ENCODE measurements around the gene PEX16. TPM values are rescaled to one million over a fixed set of nuclear protein-coding genes. Genes with fewer than 3 reads are reported as not detected.

The PEX16 gene
- total RNA-seq, 4 donors from 2014 or later = 28.5 to 41.2 (median 29.5) TPM

DNA sequence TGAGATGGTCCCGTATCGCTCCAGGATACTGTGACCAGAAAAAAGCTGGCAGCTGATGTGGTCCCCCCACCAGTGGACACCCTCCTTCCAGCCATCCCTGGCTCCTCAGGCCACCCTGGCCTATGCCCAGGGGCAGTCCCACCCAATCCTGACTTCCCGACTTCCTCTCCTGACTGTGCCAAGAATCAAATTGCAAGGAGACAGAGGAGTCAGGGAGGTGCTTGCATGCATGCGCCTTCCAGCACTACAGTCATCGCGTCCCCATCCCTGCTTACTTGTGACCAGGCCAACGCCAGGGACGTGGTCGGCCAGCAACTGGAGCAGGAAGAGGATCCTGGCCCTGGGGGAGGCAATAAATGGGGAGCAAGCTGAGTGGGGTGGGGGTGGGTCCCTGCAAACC, 7.1 kb downstream of the PEX16 start:
- Histone ChIP-seq H3K4me1 (no peaks in the 10 kb centered on the region), H3K27me3 (no peaks in the 10 kb centered on the region), H3K27ac (no peak overlapping the region), H3K4me3 (replicated peaks in 1 of 3) (no peak overlapping the region), H3K9me3 (no peaks in the 10 kb centered on the region), H3K36me3 (peaks cover 25 to 38% of the 10 kb centered on the region in 2 donors)
- 88 to 91% methylated on average over 6 to 9 of the region's 9 CpGs for WGBS, 2 donors
- intact Hi-C loops (cut with DNase I) = loop anchor here (10.0 kb wide), 1 partner anchor 106 kb away; the partner anchor contains the start of gene SLC35C1
- no peak for DNase-seq
- TF ChIP-seq POLR2A (IDR thresholded peaks at IDR 0.05) = no peak
- TF ChIP-seq, protein P1, sequence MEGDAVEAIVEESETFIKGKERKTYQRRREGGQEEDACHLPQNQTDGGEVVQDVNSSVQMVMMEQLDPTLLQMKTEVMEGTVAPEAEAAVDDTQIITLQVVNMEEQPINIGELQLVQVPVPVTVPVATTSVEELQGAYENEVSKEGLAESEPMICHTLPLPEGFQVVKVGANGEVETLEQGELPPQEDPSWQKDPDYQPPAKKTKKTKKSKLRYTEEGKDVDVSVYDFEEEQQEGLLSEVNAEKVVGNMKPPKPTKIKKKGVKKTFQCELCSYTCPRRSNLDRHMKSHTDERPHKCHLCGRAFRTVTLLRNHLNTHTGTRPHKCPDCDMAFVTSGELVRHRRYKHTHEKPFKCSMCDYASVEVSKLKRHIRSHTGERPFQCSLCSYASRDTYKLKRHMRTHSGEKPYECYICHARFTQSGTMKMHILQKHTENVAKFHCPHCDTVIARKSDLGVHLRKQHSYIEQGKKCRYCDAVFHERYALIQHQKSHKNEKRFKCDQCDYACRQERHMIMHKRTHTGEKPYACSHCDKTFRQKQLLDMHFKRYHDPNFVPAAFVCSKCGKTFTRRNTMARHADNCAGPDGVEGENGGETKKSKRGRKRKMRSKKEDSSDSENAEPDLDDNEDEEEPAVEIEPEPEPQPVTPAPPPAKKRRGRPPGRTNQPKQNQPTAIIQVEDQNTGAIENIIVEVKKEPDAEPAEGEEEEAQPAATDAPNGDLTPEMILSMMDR (IDR thresholded peaks at IDR 0.05) = no peak

DNA sequence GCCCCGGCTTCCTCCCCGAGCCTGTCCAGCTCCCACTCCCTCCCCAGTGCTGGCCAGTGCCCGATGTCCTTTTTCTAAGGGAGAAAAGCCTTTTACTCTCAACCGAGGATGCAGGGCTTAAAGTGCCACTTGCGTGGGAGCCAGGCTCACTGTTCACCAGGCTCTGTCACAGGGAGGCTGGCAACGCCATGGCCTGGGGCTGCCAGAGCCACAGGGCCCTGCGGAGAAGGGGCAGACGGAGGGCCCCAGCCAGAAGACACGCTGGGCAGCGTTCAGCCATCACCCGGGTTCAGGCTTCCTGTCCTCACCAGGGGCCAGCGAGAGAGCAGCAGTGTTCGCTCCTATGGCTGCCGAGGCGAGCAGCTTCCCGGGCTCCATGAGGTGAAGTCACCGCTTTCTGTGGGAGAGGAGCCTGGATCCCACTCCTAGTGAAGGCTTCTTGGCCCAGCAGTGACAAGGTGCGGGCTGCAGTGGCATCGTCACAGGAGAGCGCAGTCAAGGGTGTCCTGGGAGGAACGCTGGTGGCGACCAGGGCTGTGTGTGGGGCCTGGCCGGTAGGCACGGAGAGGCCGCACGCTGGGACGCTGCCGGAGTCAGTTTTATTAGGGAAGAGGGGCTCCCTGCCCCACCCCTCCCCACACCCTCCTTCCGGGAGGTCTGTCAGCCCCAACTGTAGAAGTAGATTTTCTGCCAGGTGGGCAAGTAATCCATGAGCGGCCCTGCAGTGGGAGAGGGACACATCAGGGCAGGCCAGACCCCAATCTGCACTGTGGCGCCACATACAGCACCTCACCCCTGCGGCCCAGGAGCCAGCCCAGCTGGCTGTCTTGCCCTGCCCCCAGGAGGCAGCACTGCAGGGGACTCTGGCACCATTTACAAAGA, 7.8 kb downstream of the PEX16 start:
- Histone ChIP-seq H3K27me3 (no peaks in the 10 kb centered on the region), H3K27ac (no peak overlapping the region), H3K9me3 (no peaks in the 10 kb centered on the region), H3K4me3 (replicated peaks in 1 of 3) (no peak overlapping the region), H3K4me1 (no peaks in the 10 kb centered on the region), H3K36me3 (peaks cover 25 to 38% of the 10 kb centered on the region in 2 donors)
- 88 to 90% methylated on average over 17 to 27 of the region's 32 CpGs for WGBS, 2 donors
- intact Hi-C loops (cut with DNase I) = loop anchor here (10.0 kb wide), 1 partner anchor 105 kb away; the partner anchor contains the start of gene SLC35C1
- TF ChIP-seq POLR2A (IDR thresholded peaks at IDR 0.05) = no peak
- TF ChIP-seq, protein P1 (IDR thresholded peaks at IDR 0.05) = no peak
- DNase-seq = no peak

DNA sequence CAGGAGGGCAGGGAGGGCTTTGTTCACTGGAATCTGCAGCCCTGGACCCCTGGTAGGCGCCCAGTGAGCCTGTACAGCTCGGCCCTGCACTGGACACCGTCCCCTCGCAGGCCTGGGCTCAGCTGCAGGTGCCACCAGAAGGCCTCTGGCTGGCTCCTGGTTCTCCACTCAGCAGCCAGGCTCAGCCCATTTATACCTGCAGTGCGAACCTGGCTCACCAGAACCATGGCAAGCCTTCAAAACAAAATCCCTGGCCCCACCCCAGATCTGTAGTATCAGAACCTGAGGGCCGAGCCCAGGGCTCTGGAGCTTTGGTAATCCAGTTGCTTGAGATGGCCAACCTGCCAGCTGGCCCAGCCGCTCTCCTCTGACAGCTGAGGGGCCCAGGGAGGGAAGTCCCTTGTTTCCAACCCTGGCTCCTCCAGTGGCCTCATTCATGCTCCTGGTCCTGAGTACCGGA, 9.7 kb downstream of the PEX16 start:
- no peaks in the 10 kb centered on the region for H3K27me3 ChIP-seq
- H3K9me3 ChIP-seq = no peaks in the 10 kb centered on the region
- H3K36me3 ChIP-seq = peaks cover 8 to 23% of the 10 kb centered on the region in 2 donors
- H3K4me3 ChIP-seq (replicated peaks in 1 of 3) = no peak overlapping the region
- WGBS, 2 donors = 50 to 88% methylated on average over 3 to 8 of the region's 8 CpGs
- intact Hi-C loops (cut with DNase I) = no loop called here
- no peak for DNase-seq
- H3K4me1 ChIP-seq = no peaks in the 10 kb centered on the region
- no peak overlapping the region for H3K27ac ChIP-seq
- no peak for TF ChIP-seq POLR2A (IDR thresholded peaks at IDR 0.05)
- TF ChIP-seq, protein P1 (IDR thresholded peaks at IDR 0.05) = no peak

DNA sequence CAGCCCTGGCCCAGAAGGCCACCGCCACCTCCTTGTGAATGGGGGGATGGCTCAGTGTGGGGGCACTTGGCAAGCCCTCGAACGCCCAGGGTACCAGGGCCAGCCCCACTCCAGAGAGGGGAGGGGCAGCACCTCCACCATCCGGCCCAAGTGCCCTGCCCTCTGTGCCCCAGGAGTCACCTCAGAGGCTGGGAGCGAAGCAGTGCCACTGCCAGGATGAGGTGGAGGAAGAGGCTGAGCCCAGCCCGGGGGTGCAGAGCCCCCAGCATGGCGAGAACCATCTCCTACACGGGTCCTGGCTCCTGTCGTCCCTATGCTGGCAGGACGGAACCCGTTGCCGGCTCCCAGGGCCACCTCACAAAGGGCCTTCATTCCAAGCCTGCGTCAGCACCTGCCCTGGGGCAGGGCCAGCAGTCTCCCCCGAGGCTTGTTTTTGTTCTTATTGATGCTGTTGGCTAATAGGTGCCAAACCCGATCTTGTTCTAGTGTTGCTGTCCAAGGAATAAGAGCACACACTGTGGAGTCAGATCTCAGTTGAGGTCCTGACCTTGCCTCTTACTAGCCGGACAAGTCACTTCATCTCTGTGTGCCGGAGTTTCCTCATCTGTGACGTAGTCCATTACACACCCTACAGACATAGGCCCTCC, 10.6 kb downstream of the PEX16 start, which contains the start of gene FREY1:
FREY1 (minus strand) TSS at position 307 of the 647 bp plus-strand sequence; CDS start at position 281, 26 bp downstream.
- no peaks in the 10 kb centered on the region for H3K9me3 ChIP-seq
- H3K4me3 ChIP-seq (replicated peaks in 1 of 3) = no peak within 1 kb of the TSS
- intact Hi-C loops (cut with DNase I) = no loop called here
- DNase-seq = no peak
- TF ChIP-seq, protein P1 (IDR thresholded peaks at IDR 0.05) = no peak
- no peak for TF ChIP-seq POLR2A (IDR thresholded peaks at IDR 0.05)
- H3K27ac ChIP-seq = no peak within 1 kb of the TSS
- WGBS, 2 donors = 72 to 73% methylated on average over 13 to 18 of the region's 18 CpGs
- peaks cover 6 to 23% of the 10 kb centered on the region in 2 donors for H3K36me3 ChIP-seq
- H3K4me1 ChIP-seq = no peaks in the 10 kb centered on the region
- H3K27me3 ChIP-seq = no peaks in the 10 kb centered on the region
